HepG2 (cell line): ENCODE measurements around the gene AVPR2. TPM values are rescaled to one million over a fixed set of nuclear protein-coding genes. Genes with fewer than 3 reads are reported as not detected.

Source experiments
- HOXA3 ChIP-seq: sonication (generic); formaldehyde crosslinking; IDR thresholded peaks from 2 replicates; pipeline ENCODE4 v1.5.0; 2020; ENCODE audit warnings: missing genetic modification reagents
- POLR2G ChIP-seq: fragments of 200-400 bp; formaldehyde crosslinking; IDR thresholded peaks from 2 replicates; pipeline ENCODE4 v1.6.1; 2018; ENCODE audit warnings: mild to moderate bottlenecking, low read depth, low read length, moderate library complexity
- SAP130 ChIP-seq: IDR thresholded peaks from 2 replicates; pipeline ENCODE4 v1.6.1; 2016; ENCODE audit warnings: low read depth
- SP5 ChIP-seq: IDR thresholded peaks from 2 replicates; pipeline ENCODE4 v1.6.1; 2016; ENCODE audit warnings: low read depth, borderline replicate concordance
- STAG1 ChIP-seq: sonication (generic); formaldehyde crosslinking; IDR thresholded peaks from 2 replicates; pipeline ENCODE4 v1.4.0; 2020; ENCODE audit warnings: missing genetic modification reagents
- YY1 ChIP-seq: IDR thresholded peaks from 2 replicates; pipeline ENCODE4 v1.6.1; 2011; ENCODE audit warnings: low read length, low read depth, moderate library complexity, mild to moderate bottlenecking; ENCODE audit not compliant: insufficient read depth, insufficient replicate concordance
- ZBTB1 ChIP-seq: sonication (generic); formaldehyde crosslinking; IDR thresholded peaks from 2 replicates; pipeline ENCODE4 v1.4.0; 2020; ENCODE audit warnings: missing genetic modification reagents, borderline replicate concordance
- ZFP62 ChIP-seq: sonication (generic); formaldehyde crosslinking; IDR thresholded peaks from 2 replicates; pipeline ENCODE4 v1.4.0; 2020; ENCODE audit warnings: missing genetic modification reagents
- ZNF512B ChIP-seq: sonication (generic); formaldehyde crosslinking; IDR thresholded peaks from 2 replicates; pipeline ENCODE4 v1.5.1; 2020; ENCODE audit warnings: missing genetic modification reagents, mild to moderate bottlenecking, borderline replicate concordance
- ZNF569 ChIP-seq: sonication (generic); formaldehyde crosslinking; IDR thresholded peaks from 2 replicates; pipeline ENCODE4 v1.5.0; 2020; ENCODE audit warnings: mild to moderate bottlenecking, missing genetic modification reagents, moderate library complexity, borderline replicate concordance
- ZNF614 ChIP-seq: IDR thresholded peaks from 2 replicates; pipeline ENCODE4 v1.6.1; 2018; ENCODE audit warnings: missing biosample characterization, missing genetic modification reagents, inconsistent platforms, borderline replicate concordance
- ZNF766 ChIP-seq: sonication (generic); formaldehyde crosslinking; IDR thresholded peaks from 2 replicates; pipeline ENCODE4 v1.5.0; 2020; ENCODE audit warnings: missing genetic modification reagents, borderline replicate concordance
- polyA plus RNA-seq, 8 experiments: library from polyadenylated mRNA; depleted of rRNA in 3 of 8; stranded (reverse) in 7 of 8; unstranded in 1 of 8; fragments of >200 nt; fragmentation: Illumina TruSeq in 4 of 8; extraction: Trizol in 4 of 8; gene quantifications; 2 replicates each; pipeline versions ENCODE4 v1.2.1 to v1.2.3, GENCODE V29; 2011 to 2016; ENCODE audit warnings: low read depth in 4 of 8, missing spikeins in 1 of 8, mixed read lengths in 1 of 8; ENCODE audit not compliant: insufficient read depth in 1 of 8
- total RNA-seq, 5 experiments: library from RNA; depleted of rRNA; stranded (reverse); fragments of >200 nt; fragmentation: Illumina TruSeq; extraction: Trizol; gene quantifications; 2 replicates each; pipeline ENCODE4 v1.2.3, GENCODE V29; 2016; ENCODE audit warnings: low read depth in 1 of 5
- TF ChIP-seq, protein P1 (sequence below), 2 experiments: sonication (generic) in 1 of 2; formaldehyde crosslinking in 1 of 2; IDR thresholded peaks; 2 replicates each; pipeline versions ENCODE4 v1.4.0 to v1.6.1; 2018 to 2020; ENCODE audit warnings: missing genetic modification reagents in 2 of 2, borderline replicate concordance in 1 of 2, low read depth in 1 of 2, mild to moderate bottlenecking in 1 of 2, missing biosample characterization in 1 of 2
- TF ChIP-seq, protein P2 (sequence below): sonication (generic); formaldehyde crosslinking; IDR thresholded peaks from 2 replicates; pipeline ENCODE4 v1.4.0; 2020; ENCODE audit warnings: missing genetic modification reagents
- TF ChIP-seq, protein P3 (sequence below): IDR thresholded peaks from 2 replicates; pipeline ENCODE4 v1.6.1; 2018; ENCODE audit warnings: missing genetic modification reagents, mild to moderate bottlenecking, missing compliant biosample characterization

AVPR2 gene
- total and polyA plus RNA-seq, 2 of the 13 experiments (the other 11 are each of a cell fraction or from before 2014, with no cell fraction given): not detected

GRCh38 chrX:153924149-153924861 is 19.8 kb downstream of the AVPR2 start (continued):
- TF ChIP-seq SAP130 (CRISPR knock-in tag): peak; percentile 23; the same call in 1 of the 2 replicates
- TF ChIP-seq STAG1 (CRISPR knock-in tag): peak; percentile 75
- TF ChIP-seq, protein P1, sequence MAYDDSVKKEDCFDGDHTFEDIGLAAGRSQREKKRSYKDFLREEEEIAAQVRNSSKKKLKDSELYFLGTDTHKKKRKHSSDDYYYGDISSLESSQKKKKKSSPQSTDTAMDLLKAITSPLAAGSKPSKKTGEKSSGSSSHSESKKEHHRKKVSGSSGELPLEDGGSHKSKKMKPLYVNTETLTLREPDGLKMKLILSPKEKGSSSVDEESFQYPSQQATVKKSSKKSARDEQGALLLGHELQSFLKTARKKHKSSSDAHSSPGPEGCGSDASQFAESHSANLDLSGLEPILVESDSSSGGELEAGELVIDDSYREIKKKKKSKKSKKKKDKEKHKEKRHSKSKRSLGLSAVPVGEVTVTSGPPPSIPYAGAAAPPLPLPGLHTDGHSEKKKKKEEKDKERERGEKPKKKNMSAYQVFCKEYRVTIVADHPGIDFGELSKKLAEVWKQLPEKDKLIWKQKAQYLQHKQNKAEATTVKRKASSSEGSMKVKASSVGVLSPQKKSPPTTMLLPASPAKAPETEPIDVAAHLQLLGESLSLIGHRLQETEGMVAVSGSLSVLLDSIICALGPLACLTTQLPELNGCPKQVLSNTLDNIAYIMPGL (CRISPR knock-in tag; IDR thresholded peaks at IDR 0.05; ENCODE audit: borderline replicate concordance in 1 of 2, low read depth in 1 of 2): peak in 1 of 2 experiments; percentile 42; a peak in 2 of 4 replicates
- no peak for TF ChIP-seq ZBTB1 (CRISPR knock-in tag)
- TF ChIP-seq YY1: peak; percentile 24
- no peak for TF ChIP-seq ZNF766
- TF ChIP-seq SP5 (CRISPR knock-in tag): no peak
- TF ChIP-seq ZNF614: no peak
- TF ChIP-seq, protein P2, sequence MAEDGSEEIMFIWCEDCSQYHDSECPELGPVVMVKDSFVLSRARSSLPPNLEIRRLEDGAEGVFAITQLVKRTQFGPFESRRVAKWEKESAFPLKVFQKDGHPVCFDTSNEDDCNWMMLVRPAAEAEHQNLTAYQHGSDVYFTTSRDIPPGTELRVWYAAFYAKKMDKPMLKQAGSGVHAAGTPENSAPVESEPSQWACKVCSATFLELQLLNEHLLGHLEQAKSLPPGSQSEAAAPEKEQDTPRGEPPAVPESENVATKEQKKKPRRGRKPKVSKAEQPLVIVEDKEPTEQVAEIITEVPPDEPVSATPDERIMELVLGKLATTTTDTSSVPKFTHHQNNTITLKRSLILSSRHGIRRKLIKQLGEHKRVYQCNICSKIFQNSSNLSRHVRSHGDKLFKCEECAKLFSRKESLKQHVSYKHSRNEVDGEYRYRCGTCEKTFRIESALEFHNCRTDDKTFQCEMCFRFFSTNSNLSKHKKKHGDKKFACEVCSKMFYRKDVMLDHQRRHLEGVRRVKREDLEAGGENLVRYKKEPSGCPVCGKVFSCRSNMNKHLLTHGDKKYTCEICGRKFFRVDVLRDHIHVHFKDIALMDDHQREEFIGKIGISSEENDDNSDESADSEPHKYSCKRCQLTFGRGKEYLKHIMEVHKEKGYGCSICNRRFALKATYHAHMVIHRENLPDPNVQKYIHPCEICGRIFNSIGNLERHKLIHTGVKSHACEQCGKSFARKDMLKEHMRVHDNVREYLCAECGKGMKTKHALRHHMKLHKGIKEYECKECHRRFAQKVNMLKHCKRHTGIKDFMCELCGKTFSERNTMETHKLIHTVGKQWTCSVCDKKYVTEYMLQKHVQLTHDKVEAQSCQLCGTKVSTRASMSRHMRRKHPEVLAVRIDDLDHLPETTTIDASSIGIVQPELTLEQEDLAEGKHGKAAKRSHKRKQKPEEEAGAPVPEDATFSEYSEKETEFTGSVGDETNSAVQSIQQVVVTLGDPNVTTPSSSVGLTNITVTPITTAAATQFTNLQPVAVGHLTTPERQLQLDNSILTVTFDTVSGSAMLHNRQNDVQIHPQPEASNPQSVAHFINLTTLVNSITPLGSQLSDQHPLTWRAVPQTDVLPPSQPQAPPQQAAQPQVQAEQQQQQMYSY: peak; percentile 58; the same call in 1 of the 2 replicates
- TF ChIP-seq POLR2G: 0 out of 2 replicates have a peak, but pooled peaks have one; percentile 36
- TF ChIP-seq, protein P3, sequence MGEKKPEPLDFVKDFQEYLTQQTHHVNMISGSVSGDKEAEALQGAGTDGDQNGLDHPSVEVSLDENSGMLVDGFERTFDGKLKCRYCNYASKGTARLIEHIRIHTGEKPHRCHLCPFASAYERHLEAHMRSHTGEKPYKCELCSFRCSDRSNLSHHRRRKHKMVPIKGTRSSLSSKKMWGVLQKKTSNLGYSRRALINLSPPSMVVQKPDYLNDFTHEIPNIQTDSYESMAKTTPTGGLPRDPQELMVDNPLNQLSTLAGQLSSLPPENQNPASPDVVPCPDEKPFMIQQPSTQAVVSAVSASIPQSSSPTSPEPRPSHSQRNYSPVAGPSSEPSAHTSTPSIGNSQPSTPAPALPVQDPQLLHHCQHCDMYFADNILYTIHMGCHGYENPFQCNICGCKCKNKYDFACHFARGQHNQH (CRISPR knock-in tag): 0 out of 2 replicates have a peak, but pooled peaks have one; percentile 48
- TF ChIP-seq ZNF569 (CRISPR knock-in tag): no peak
- no peak for TF ChIP-seq ZFP62 (CRISPR knock-in tag)
- no peak for TF ChIP-seq ZNF512B (CRISPR knock-in tag)
- peak; percentile 22; the same call in 1 of the 2 replicates for TF ChIP-seq HOXA3
